ENCODE measurements around the gene H2BK1.

GRCh38 chr7:151255390-151255789, 45.1 kb upstream of the H2BK1 start:
- no peak for TF ChIP-seq CTCF (conservative IDR thresholded peaks at IDR 0.05 in 1 of 2, IDR thresholded peaks at IDR 0.05 in 1 of 2; ENCODE audit: low read depth in 1 of 2, low read length in 2 of 2)
- TF ChIP-seq EZH2 (IDR thresholded peaks at IDR 0.05; ENCODE audit: low read length, missing control alignments), result no peak

Measured in fibroblast of lung (primary cell).